ENCODE measurements around the gene PACRG.

The PACRG gene

DNA sequence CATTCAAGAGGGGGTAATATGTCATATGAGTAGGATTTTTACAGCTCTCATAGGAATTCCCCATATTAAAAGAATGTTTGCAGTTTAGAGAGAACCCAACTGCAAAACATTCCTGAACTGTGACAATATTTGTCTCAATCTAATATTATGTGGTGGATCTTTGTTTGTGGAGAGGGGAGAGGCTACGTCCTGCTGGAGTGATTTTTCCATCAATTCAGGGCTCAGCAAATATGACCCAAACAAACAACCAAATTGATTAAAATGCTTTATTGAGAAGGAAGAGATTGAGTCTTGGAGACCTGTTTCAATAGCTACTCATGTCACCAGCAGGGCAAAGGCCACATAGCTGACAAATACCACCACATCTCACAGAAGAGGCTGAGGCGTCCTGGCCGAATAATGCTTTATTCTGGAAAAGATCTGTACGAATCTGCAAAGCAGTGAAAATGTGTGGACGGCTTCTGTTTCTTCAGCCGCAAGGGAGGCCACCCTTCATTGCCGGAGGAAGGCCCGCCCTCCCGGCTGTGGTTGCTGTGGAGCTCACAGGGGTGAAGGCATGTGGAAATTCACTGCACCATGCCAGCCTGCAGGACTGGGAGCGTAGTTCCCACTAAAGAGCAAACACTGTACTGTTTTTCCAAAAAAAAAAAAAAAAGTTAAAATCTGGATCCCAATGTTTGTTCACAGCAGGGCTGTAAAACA, 597.1 kb downstream of the PACRG start:
- DNase-seq = no peak

DNA sequence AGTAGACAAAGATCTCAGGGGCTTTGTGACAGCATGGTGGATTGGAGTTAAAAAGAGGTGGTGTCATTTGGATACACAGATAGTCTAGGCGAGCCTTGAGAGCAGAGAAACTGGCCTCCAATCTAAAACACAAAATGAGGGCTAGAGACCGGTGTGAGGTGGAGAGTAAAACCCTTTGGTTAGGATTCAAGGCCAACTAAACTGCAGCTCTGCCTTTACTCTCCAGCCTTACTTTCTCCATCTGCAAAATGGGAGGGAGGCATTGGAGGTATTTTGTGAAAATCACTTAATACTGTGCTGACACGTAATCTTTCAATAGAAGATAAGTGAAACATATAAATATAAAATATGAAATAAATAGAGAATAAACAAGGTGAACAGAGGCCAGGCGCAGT, 597.6 kb downstream of the PACRG start:
- no peak for DNase-seq

DNA sequence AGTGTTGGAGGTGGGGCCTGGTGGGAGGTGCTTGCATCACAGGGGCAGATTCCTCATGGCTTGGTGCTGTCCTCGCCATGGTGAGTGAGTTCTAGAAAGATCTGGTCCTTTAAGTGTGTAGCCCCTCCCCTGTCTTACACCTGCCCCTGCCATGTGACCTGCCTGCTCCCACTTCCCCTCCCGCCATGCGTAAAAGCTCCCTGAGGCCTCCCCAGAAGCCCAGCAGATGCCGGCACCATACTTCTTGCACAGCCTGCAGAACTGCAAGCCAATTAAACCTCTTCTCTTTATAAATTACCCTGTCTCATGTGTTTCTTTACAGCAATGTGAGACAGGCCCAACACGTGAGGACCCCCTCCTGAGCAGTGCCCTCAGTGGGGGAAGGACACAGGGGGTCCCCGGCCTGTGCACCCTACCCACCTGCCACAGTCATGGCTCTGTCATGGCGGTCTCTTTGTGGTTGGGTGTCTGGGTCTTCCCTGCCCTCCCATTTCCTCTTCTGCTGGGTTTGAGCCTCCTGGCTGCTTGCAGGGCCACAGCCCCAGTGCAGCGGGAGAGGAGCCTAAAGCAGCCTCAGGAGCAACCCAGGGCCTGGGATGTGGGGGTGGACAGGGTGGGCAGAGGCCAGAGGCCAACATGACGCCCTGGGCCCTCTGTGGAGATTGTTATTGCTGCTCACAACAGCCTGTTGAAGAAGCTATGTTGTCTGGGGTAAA, 599.5 kb downstream of the PACRG start:
- no peak for DNase-seq

DNA sequence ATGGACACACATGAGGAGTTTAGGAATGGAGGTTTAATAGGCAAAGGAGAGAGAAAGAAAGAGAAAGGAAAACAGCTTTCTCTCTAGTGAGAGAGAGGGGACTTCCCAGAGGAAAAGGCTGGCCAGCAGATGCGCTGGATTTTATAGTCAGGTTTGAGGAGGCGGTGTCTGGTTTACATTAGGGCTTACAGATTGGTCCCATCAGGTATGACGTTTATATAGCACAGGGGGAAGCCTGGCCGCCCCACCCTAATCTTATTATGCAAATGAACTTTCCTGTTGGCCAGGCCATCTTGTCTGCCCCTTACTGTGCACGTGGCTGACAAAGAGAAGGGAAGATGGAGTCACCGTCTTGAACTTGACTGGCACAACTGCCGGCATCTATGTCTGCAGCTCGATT, 600.1 kb downstream of the PACRG start:
- no peak for DNase-seq

DNA sequence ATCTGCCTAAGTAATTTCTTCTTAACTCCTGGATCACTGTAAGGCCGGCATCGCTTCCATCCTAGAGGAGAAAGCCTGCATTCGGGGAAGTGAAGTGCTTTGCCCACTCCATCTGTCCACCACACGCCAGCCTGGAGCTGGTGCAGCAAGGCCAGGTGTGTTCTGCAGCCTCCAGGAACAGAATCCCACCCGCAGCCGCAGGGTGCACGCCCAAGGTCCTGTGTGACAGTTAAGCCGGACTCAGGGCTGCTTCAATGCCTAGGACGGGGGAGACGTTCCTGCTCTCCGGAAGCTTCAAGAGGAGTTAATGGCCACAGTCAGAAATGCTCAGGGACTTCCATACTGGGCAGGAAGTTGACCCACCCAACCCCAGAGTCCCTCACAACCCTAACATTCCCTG, 600.6 kb downstream of the PACRG start:
- DNase-seq = no peak

DNA sequence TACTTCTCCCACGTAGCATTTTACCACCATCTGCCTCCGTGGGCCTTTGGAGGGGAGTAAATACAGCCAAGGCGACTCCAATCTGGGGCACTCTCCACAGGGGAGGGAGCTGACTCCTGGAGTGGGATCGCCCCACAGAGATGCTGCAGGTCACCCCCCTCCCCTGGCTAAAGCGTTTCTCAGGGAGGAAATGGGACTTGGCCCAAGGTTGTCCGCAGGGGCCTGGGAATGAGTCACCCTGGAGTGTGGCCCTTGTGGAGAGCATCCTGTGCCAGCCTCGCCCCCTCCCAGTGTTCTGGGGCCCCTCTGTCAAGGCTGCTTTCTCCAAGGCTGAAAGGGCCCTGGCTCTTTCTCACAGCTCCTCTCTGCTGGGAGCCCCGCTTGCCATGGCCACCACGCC, 602.2 kb downstream of the PACRG start:
- no peak for DNase-seq

DNA sequence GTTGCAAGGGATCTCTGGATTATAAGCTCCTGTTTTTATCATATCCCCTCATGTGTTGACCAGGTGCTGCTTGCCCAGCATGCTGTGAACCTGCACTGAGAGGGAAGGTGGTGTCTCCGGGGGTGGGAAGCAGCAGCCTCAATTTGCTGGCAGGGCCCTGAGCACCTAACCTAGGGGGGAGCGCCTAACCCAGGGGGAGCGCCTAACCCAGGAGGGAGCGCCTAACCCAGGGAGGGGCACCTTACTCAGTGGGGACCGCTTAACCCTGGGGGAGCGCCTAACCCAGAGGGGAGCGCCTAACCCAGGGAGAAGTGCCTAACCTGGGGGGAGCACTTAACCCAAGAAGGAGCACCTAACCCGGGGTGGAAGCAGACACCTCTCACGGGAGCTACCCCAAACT, 603.5 kb downstream of the PACRG start:
- no peak for DNase-seq

DNA sequence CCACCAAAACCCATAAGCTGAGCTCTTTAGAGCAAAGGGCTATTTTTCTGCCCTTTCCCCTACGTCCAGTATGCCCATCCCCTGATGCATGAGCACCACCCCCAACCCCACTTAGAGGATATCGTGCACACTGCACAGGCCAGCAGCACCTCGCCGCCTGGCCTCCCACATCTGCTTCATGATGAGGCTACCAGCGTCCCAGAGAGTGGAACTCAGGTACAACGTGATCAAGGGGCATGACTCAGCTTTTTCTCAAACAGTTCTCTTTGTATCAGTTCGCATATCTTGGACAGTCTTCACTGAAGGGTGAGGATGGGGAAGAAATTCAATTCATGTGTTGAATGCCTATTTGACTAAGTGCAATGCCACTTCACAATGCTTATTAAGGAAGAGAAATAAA, 604.8 kb downstream of the PACRG start:
- DNase-seq = no peak

DNA sequence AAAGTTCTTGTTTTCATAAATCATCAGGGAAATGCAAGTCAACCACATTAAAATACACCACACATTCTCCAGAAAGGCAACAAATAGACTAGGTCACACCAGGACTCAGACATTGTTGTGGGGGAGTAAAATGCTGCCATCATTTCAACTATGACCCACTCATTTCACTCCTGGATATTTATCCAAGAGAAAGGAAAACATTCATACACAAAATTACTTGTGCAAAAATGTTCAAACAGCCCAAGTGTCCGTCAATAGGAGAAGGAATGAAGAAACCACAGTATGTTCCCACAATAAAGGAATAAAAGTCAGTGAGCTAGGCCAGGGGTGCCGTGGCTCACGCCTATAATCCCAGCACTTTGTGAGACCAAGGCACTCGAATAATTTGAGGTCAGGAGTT, 605.3 kb downstream of the PACRG start:
- DNase-seq = no peak

DNA sequence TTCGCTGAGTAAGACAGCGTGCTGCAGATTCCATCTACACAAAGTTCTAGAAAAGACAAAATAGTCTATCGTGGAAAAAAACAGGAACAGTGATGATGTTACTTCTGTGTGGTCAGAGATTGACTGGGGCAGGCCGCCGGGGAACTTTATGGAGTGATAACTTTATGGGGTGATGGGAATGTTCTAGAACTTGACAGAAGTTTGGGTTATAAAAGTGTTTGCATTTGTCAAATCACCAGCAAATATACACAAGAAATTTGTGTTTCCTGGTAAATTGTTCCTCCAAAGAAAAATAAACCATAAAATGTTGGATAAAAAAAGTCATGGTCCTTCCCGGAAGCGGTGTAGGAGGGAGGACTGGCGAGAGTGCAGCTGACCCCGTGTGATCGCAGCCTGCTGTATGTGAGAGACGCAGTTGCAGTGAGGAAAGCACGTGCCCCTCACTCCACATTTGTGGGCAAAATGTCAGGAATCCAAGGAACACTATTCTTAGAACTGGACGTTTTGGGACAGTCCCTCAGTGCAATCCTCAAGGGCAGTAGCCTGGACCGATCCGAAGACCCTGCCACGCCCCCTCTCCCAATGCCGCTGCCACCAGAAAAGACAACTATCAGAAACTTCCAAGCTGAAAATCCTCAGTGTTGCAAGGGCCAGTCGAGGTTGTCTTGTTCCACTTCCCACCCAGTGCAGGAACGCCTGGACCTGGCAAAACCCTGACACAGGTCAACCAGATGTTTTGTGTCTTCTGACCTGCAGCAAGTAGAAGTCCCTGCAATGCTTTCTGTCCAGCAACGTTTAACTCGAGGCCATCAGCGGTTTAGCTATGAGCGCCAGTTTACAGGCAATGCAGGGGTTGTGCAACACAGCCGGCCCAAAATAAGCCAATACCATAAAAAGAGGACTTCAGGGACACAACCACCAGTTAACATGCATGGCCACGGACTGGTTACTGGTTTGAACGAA, 606.2 kb downstream of the PACRG start:
- DNase-seq = no peak

DNA sequence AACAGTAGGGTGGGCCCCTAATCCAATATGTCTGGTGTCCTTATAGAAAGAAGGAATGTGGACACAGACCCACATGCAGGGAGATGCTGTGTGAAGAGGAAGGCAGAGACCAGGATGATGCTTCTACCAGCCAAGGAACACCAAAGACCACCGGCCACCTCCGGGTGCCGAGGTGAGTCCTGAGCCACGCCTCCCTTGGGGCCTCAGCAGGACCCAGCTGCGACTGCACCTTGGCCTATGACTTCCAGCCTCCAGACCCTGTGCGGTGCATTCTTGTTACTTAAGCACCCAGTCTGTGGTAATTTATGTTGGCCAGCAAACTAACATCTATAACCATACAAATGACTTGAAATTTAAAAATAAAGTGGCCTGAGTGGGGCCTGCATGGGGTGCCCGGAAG, 607.3 kb downstream of the PACRG start:
- no peak for DNase-seq

DNA sequence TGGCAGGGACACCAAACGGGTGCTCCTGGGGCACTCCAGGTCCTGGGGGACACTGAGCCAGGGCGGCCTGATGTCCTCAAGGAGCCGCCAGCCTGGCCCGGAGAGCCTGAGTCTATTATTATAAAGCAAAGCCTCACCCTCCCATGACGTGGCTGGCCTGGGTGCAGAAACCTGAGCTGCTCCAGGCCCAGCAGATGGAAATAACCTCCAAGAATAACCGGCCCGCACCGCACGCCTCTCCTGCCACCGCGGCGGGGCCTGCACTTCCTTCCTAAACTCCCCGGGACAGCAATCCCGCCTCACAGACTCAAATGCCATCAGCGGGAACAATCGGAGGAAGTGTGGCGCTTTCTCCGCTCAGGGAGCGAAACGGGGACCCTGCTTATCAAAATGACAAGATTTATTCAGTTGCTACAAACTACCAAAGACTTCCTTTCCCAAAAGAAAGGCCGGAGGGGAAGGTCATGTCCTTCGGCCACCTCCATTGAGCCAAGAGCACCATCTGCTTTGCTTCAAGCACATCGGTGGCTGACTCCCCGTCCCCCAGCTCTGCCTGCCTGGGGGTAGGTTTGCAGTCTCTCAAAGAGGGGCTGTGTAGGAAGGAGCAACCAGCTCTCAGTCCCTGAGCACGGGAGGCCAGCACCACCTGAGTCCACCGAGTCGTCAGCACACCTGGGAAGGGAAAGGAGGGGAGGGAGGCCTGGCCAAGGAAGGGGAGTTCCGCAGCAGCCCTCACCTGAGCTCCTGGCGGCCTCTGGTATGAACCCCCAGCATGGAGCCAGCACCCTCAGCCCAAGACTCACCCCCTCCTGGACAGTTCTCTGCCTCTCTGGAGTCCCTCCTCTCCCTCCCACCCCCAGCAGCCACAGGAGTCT, 608.1 kb downstream of the PACRG start:
- no peak for DNase-seq

DNA sequence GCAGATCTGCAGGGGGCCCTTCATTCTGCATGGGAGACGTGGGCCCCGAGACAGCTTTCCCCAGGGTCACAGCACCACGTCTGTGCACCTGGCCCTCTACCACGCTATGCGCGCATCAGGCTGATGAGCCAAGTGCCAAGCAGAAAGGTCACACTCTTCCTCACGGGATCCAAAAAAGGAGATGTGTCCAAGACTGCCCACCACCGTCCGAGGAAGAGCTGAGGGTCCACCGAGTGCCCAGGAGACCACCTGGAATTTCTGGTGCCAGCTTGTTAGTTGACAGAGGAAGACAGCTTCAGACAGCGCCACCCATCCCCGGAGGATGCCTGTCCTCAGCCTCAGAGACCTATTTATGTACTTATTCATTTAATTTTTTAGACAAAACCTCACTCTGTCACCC, 609.2 kb downstream of the PACRG start:
- DNase-seq = no peak

DNA sequence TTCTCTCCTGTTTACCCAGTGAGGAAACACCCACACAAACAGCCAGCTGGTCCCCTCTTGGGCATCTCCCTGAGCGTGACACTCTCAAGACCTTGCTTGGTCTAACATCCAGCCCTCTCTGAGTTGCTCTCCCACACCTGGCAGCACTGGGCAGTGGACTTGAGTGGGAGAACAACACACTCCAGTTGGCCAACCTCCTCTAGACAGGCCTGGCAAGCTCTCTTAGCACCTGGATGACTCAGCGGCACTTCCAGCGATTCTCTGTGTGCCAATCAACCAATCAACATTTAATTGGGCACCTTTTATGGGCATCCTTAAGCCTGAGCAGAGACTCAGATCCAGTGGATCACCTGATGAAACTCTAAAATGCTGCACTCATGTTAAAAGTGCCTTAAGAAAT, 610.2 kb downstream of the PACRG start:
- no peak for DNase-seq

DNA sequence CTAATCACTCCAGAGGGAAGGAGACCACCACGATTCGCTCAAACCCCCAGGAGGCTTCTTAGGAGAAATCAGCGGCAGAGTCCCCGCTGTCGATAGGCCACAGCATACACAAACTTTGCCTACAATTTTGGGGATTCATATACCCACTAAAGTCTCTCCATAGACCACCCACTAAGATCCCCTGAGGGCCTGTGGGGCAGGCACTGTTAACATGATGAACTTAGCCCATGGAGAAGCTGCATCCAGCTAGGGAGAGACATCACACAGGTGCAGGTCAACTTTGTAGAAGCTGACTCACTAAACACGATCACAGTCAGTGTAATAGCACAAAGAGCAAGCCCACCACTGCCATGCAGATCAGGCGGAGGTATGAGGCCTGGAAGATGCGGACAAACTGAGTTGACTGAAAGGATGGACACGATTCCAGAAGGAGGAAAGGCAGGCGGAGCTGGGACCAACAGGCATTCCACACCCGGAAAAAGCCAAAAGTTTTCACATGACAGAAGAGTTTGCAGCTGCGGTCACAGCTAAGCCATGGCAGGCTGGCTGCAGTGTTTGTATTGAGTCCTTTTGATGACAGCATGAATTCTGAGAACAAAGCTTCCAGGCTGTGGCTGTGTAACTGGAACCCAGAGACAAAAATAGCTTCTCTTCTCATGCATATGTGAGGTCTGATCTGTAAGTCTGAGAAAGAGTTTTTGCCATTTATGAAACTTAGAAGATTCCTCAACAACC, 611.1 kb downstream of the PACRG start:
- DNase-seq = no peak

DNA sequence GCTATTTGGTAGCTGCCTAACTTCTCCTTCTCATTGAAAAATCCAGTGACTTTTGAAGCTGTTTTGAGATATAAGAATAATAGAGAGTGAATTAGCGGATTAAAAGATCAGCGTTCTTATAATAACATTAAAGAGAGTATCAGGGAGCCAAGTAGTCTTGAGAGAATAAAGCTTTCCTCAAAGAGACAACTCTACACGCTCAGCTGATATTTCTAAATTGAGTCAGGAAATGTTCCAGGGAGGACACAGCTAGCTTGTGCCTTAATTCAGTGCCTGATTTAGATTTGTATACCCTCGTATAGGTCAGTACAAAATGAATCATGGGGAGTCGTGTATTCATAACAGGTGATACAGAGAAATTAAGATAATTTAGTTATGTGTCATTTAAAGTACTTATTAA, 611.7 kb downstream of the PACRG start:
- DNase-seq = no peak

DNA sequence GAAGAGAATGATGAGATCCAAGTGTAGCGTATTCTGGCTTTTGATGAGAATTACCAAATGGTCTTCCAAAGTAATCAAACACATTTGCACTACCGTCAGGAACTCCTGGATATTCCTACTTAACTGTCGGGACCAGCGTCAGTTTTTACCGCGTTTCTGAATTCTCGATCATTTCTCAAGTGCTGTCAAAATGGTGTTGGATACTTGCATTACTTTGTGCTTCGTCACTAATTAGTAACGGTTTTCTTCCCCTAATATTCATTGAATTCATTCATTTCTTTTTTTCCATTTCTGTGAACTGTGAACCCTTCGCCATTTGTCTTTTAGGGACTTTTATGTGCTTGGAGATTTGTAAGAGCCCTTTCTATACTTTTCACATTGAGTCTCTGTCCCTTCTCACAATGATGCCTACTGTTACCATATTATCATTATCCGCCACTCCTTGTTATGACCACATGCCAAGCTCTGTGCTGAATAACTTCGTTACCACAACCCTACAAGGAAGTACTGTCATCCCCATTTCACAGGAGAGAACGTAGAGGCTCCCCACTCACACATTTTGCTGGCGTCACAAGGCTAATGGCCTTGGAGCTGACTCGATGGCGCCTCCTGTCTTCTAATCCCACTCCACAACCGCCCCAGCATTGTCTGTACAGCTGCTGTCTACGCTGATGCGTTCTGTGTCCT, 612.6 kb downstream of the PACRG start:
- no peak for DNase-seq

DNA sequence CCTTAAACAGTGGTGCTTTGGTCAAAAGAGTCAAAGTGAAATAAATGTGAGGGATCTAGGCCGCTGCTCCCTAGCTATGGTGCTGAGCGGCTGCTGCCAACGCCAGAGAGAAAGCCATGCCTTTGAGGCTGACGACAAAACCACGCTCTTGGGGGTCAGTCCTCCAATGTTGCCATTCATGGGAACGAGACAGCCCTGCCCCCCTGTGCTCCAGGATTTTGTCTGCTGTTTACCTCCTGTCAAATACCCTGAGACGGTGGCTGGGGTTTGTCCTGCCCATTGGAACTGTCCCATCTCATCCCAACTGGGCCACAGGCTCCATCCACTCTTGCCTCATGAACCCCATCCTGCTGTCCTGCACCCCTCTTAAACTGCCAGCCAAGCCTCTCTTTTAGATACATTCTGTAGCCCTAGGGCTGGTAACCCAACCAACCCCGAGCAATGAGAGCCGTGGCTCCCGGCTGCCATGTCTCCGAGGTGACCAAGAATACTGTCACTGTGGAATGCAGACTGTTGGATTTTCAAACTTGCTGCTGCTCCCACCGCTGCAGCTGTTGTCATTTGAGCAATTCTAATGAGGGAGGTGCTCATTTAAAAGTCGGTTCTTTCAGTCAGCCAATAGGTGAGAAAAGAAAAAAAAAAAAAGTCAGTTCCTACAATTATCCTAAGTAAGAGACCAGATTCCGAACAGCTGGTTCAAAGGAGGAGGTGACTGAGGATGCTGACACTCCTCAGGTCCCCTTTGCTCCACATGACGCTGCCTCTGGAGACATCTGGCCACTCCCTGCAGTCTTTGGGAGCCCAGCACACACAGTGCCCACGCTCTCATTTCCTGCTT, 613.7 kb downstream of the PACRG start:
- DNase-seq = no peak

DNA sequence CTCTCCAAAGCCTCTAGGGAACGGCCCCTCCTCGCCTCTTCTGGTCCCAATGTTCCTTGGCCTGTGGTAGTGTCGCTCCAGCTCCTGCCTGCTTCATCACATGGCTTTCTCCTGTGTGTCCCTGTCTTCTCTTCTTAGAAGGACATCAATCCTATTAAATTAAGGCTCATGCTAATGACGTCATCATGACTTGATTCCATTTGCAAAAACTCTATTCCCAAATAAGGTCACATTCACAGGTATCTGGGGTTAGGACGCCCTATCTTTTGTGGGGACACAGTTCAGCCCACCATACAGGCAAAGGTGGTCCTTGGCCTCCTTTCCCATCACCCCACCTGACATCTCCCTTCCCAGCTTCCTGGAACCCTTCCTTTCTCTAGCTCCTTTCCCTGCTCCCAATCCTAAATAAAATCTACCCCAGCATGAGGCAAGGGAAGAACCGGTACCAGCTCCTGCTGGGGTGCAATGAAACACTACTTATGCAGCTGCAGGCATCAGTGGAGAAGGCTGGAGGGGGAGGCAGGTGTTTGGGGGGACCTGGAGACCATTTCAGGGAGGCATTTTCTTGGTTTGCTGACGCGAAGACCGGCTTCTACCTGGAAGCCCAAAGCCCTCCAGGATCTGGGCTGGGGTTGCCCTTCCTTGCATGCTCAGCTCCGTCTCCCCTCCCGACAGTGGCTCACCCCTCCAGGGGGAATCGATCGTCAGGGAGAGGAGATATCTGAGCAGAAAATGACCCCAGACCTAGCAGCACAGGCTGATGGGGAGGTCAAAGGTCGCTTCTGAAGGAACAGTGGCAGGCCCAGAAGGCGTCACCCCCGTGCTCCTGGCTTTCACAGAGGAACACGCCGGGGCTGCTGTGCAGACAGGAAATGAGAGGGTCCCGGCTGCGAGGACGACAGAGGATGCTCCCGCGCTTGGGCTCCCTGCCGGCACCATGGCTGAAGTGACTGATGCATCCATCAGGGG, 615.1 kb downstream of the PACRG start:
- no peak for DNase-seq

All from NCI-H2171 (cell line).